KMS-11 (cell line): ENCODE data around the gene PKHD1.

Experiments used
- H2AFZ ChIP-seq: fragments of 200-600 bp; sonication (generic); 2 replicates; pipeline ENCODE4 v1.6.1; 2016; ENCODE audit warnings: antibody characterized with exemption, mixed run types, low read depth
- H3K27ac ChIP-seq: fragments of 200-600 bp; sonication (generic); 2 replicates; pipeline ENCODE4 v1.6.1; 2016; ENCODE audit warnings: mild to moderate bottlenecking, mixed run types
- H3K27me3 ChIP-seq: fragments of 200-600 bp; sonication (generic); 2 replicates; pipeline ENCODE4 v1.6.1; 2017; ENCODE audit warnings: mild to moderate bottlenecking, low read depth, mixed run types, moderate library complexity; ENCODE audit not compliant: insufficient read depth
- H3K36me3 ChIP-seq: fragments of 200-600 bp; sonication (generic); 2 replicates; pipeline ENCODE4 v1.6.1; 2017; ENCODE audit warnings: mild to moderate bottlenecking, mixed run types; ENCODE audit not compliant: insufficient read depth
- H3K4me1 ChIP-seq: fragments of 200-600 bp; sonication (generic); 2 replicates; pipeline ENCODE4 v1.6.1; 2016; ENCODE audit warnings: mild to moderate bottlenecking, low read depth, mixed run types; ENCODE audit not compliant: poor library complexity, severe bottlenecking
- H3K4me2 ChIP-seq: fragments of 200-600 bp; sonication (generic); 2 replicates; pipeline ENCODE4 v1.7.0; 2016; ENCODE audit warnings: mild to moderate bottlenecking, mixed run types
- H3K4me3 ChIP-seq: fragments of 200-600 bp; sonication (generic); IDR thresholded peaks from 2 replicates; pipeline ENCODE4 v1.6.1; 2017; ENCODE audit warnings: low read depth, low read length, mixed read lengths; ENCODE audit not compliant: insufficient read depth
- H3K79me2 ChIP-seq: fragments of 200-600 bp; sonication (generic); 2 replicates; pipeline ENCODE4 v1.6.1; 2016; ENCODE audit warnings: low read depth, mixed run types; ENCODE audit not compliant: insufficient read depth
- H3K9ac ChIP-seq: fragments of 200-600 bp; sonication (generic); 2 replicates; pipeline ENCODE4 v1.6.1; 2016; ENCODE audit warnings: mild to moderate bottlenecking, mixed run types
- H4K20me1 ChIP-seq: fragments of 200-600 bp; sonication (generic); 2 replicates; pipeline ENCODE4 v1.6.1; 2016; ENCODE audit warnings: mild to moderate bottlenecking, mixed run types; ENCODE audit not compliant: insufficient read depth
- CTCF ChIP-seq: fragments of 200-600 bp; sonication (generic); conservative IDR thresholded peaks from 2 replicates; pipeline ENCODE4 v1.6.1; 2017; ENCODE audit warnings: low read depth, mild to moderate bottlenecking, antibody characterized with exemption, low read length, moderate library complexity, mixed read lengths

The PKHD1 gene

GRCh38 chr6:51585264-51585663, 502.1 kb downstream of the PKHD1 start:
- no peak overlapping the region for H3K4me2 ChIP-seq
- H3K79me2 ChIP-seq = no peaks in the 10 kb centered on the region
- H3K4me3 ChIP-seq = no peak overlapping the region
- H2AFZ ChIP-seq = no peak overlapping the region
- no peaks in the 10 kb centered on the region for H4K20me1 ChIP-seq
- no peaks in the 10 kb centered on the region for H3K36me3 ChIP-seq
- no peak overlapping the region for H3K27ac ChIP-seq
- H3K27me3 ChIP-seq = no peaks in the 10 kb centered on the region
- TF ChIP-seq CTCF = no peak
- H3K4me1 ChIP-seq = no peaks in the 10 kb centered on the region
- H3K9ac ChIP-seq = no peak overlapping the region

DNA sequence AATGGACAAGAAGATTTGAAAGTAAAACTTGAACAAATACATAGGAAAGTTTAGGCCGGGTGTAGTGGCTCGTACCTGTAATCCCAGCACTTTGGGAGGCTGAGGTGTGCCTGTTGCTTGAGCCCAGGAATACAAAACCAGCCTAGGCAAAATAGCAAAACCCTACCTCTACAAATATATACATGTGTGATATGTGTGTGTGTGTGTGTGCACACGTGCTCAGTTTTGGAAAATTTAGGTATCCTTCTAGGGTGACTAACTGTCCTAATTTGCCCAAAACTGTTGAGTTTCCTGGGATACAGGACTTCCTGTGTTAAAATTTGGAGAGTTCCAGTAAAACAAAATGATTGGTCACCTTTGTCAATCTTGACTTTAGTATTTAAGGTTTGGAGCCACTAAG, 503.2 kb downstream of the PKHD1 start:
- Histone ChIP-seq H3K4me3 (no peak overlapping the region), H3K4me1 (no peaks in the 10 kb centered on the region), H3K36me3 (no peaks in the 10 kb centered on the region), H3K9ac (no peak overlapping the region), H2AFZ (no peak overlapping the region), H3K27me3 (no peaks in the 10 kb centered on the region), H3K27ac (no peak overlapping the region), H3K4me2 (no peak overlapping the region), H4K20me1 (no peaks in the 10 kb centered on the region), H3K79me2 (no peaks in the 10 kb centered on the region)
- no peak for TF ChIP-seq CTCF

GRCh38 chr6:51578994-51579393, 508.4 kb downstream of the PKHD1 start:
- H3K4me3 ChIP-seq = no peak overlapping the region
- H3K36me3 ChIP-seq = no peaks in the 10 kb centered on the region
- H3K4me1 ChIP-seq = no peaks in the 10 kb centered on the region
- H4K20me1 ChIP-seq = no peaks in the 10 kb centered on the region
- no peak overlapping the region for H2AFZ ChIP-seq
- H3K27me3 ChIP-seq = no peaks in the 10 kb centered on the region
- no peaks in the 10 kb centered on the region for H3K79me2 ChIP-seq
- no peak overlapping the region for H3K27ac ChIP-seq
- H3K4me2 ChIP-seq = no peak overlapping the region
- TF ChIP-seq CTCF = no peak
- no peak overlapping the region for H3K9ac ChIP-seq

DNA sequence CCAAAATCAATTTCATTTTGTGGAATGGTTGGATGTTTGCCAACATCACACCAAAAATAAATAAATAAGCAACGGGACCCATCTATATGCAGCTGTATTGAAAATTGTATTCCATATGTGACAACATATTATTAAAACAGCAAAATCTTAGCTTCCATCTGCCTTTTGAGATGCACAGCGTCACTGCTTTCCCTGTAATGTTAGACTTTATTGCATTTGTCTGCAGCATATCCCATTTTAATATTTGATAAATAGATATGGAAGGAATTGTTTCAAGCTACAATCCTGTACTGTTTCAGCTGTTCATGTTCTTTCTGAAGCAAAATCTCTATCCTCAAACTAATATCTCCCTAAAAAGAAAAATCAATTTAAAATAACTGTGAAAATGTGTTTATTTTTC, 509.1 kb downstream of the PKHD1 start:
- Histone ChIP-seq H3K4me3 (no peak overlapping the region), H3K36me3 (no peaks in the 10 kb centered on the region), H3K4me2 (no peak overlapping the region), H3K79me2 (no peaks in the 10 kb centered on the region), H3K9ac (no peak overlapping the region), H3K27ac (no peak overlapping the region), H2AFZ (no peak overlapping the region), H4K20me1 (no peaks in the 10 kb centered on the region), H3K27me3 (no peaks in the 10 kb centered on the region), H3K4me1 (no peaks in the 10 kb centered on the region)
- no peak for TF ChIP-seq CTCF

- no peaks in the 10 kb centered on the region for H4K20me1 ChIP-seq
- H3K4me2 ChIP-seq = no peak overlapping the region
Observed at GRCh38 chr6:51574040-51574439, 513.4 kb downstream of the PKHD1 start.

More at GRCh38 chr6:51574040-51574439, 513.4 kb downstream of the PKHD1 start:
- Histone ChIP-seq H3K27ac (no peak overlapping the region), H3K36me3 (no peaks in the 10 kb centered on the region), H3K4me3 (no peak overlapping the region), H3K27me3 (no peaks in the 10 kb centered on the region), H3K9ac (no peak overlapping the region), H3K4me1 (no peaks in the 10 kb centered on the region), H3K79me2 (no peaks in the 10 kb centered on the region), H2AFZ (no peak overlapping the region)
- no peak for TF ChIP-seq CTCF
